HepG2 (cell line): ENCODE measurements around the gene HTR7.

ENCODE experiments used
- FOXO4 ChIP-seq: sonication (generic); formaldehyde crosslinking; conservative IDR thresholded peaks from 2 replicates; pipeline ENCODE4 v1.8.1; 2023; ENCODE audit warnings: missing genetic modification reagents
- JUND ChIP-seq: sonication (generic); formaldehyde crosslinking; IDR thresholded peaks from 2 replicates; pipeline ENCODE4 v1.8.0; 2022; ENCODE audit warnings: mild to moderate bottlenecking, missing genetic modification reagents
- KDM1A ChIP-seq: IDR thresholded peaks from 2 replicates; pipeline ENCODE4 v1.6.1; 2016; ENCODE audit warnings: missing compliant biosample characterization
- MBD4 ChIP-seq: IDR thresholded peaks from 2 replicates; pipeline ENCODE4 v1.6.1; 2012; ENCODE audit warnings: low read length, inconsistent platforms, borderline replicate concordance
- MEIS2 ChIP-seq: sonication (generic); formaldehyde crosslinking; IDR thresholded peaks from 2 replicates; pipeline ENCODE4 v1.9.0; 2021; ENCODE audit warnings: mild to moderate bottlenecking, missing genetic modification reagents
- RXRA ChIP-seq: sonication (generic); formaldehyde crosslinking; IDR thresholded peaks from 2 replicates; pipeline ENCODE4 v1.5.1; 2020; ENCODE audit warnings: missing genetic modification reagents
- ZNF335 ChIP-seq: sonication (generic); formaldehyde crosslinking; IDR thresholded peaks from 2 replicates; pipeline ENCODE4 v1.4.0; 2020; ENCODE audit warnings: missing genetic modification reagents

- TF ChIP-seq RXRA (CRISPR knock-in tag), result no peak
- TF ChIP-seq JUND (CRISPR knock-in tag), result no peak
- no peak for TF ChIP-seq ZNF335 (CRISPR knock-in tag)
- TF ChIP-seq KDM1A, result no peak
- TF ChIP-seq FOXO4 (CRISPR knock-in tag), result no peak
- TF ChIP-seq MBD4, result no peak
- no peak for TF ChIP-seq MEIS2 (CRISPR knock-in tag)
These were observed 52.6 kb downstream of the HTR7 start for GRCh38 chr10:90805206-90805605.
